SK-N-DZ (cell line): Measurements from ENCODE around the gene CTIF.
A peak's percentile ranks its signal among the peaks of the same experiment; 100 is the strongest.
"Not testable (repeated sequence)": the region's sequence is repeated elsewhere in the genome, so short reads cannot be mapped to it uniquely, and the experiment has no call there.

Experiments
- DNase-seq: peaks from one replicate; pipeline ENCODE4 v3.0.0-alpha.2; 2015; ENCODE audit warnings: low spot score

The CTIF gene

GRCh38 chr18:48703418-48703817 lies 164.6 kb downstream of the CTIF start:
- no peak for DNase-seq

- DNase-seq: no peak
Measured at GRCh38 chr18:48705043-48705442, 166.2 kb downstream of the CTIF start.

- DNase-seq: no peak
Measured at GRCh38 chr18:48705531-48705930, 166.7 kb downstream of the CTIF start.

GRCh38 chr18:48706731-48707130 lies 167.9 kb downstream of the CTIF start:
- no peak for DNase-seq

- DNase-seq: no peak
Measured at GRCh38 chr18:48707636-48708296, 168.9 kb downstream of the CTIF start.

GRCh38 chr18:48708807-48709206 lies 170.0 kb downstream of the CTIF start:
- no peak for DNase-seq

GRCh38 chr18:48709371-48710062 lies 170.7 kb downstream of the CTIF start:
- no peak for DNase-seq

GRCh38 chr18:48711651-48712486 lies 173.0 kb downstream of the CTIF start:
- DNase-seq: peak; percentile 11

- no peak for DNase-seq
Measured at GRCh38 chr18:48713309-48713708, 174.5 kb downstream of the CTIF start.

GRCh38 chr18:48714873-48715272 lies 176.0 kb downstream of the CTIF start:
- no peak for DNase-seq

- DNase-seq: no peak
Measured at GRCh38 chr18:48715711-48716361, 177.0 kb downstream of the CTIF start.

- not testable (repeated sequence) for DNase-seq
Measured at GRCh38 chr18:48717227-48717626, 178.4 kb downstream of the CTIF start.

GRCh38 chr18:48718251-48718959 lies 179.6 kb downstream of the CTIF start:
- no peak for DNase-seq

GRCh38 chr18:48719388-48719787 lies 180.6 kb downstream of the CTIF start:
- no peak for DNase-seq

- peak; percentile 2 for DNase-seq
Measured at GRCh38 chr18:48719974-48720654, 181.3 kb downstream of the CTIF start.

GRCh38 chr18:48720655-48721025 lies 181.8 kb downstream of the CTIF start:
- DNase-seq: no peak

- DNase-seq: no peak
Measured at GRCh38 chr18:48721312-48721711, 182.5 kb downstream of the CTIF start.

- DNase-seq: no peak
Measured at GRCh38 chr18:48723016-48723415, 184.2 kb downstream of the CTIF start.

GRCh38 chr18:48723837-48724236 lies 185.0 kb downstream of the CTIF start:
- no peak for DNase-seq

- no peak for DNase-seq
Measured at GRCh38 chr18:48724442-48724841, 185.6 kb downstream of the CTIF start.

GRCh38 chr18:48724939-48725338 lies 186.1 kb downstream of the CTIF start:
- no peak for DNase-seq
